HG03108 (cell line): ENCODE results near the gene CFAP61.
"Not testable (repeated sequence)": the region's sequence is repeated elsewhere in the genome, so short reads cannot be mapped to it uniquely, and the experiment has no call there.

ENCODE experiments used
- ATAC-seq: cut with Tn5 transposase; IDR thresholded peaks from one replicate; pipeline ENCODE4 v1.9.1; 2021; ENCODE audit warnings: moderate library complexity; ENCODE audit not compliant: unreplicated experiment

The CFAP61 gene

DNA sequence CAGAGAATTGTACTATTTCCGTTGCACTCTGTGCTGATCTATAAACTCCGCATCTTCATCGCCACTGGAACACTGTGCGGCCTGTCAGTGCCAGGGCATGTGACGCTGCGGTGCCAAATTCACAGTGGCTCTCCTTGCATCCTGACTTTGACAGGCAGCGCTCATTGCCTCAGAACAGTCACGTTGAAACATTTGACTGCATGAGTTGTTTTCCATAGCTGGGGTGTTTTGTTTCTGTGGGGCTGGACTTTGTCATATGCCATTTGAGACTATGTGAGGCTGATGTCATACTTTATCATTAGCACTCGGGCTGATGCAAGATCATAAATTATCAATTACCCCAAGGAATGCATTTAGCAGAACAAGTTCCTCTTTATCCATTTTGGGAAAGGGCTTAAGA is 32.7 kb downstream of the CFAP61 start:
- no peak for ATAC-seq

DNA sequence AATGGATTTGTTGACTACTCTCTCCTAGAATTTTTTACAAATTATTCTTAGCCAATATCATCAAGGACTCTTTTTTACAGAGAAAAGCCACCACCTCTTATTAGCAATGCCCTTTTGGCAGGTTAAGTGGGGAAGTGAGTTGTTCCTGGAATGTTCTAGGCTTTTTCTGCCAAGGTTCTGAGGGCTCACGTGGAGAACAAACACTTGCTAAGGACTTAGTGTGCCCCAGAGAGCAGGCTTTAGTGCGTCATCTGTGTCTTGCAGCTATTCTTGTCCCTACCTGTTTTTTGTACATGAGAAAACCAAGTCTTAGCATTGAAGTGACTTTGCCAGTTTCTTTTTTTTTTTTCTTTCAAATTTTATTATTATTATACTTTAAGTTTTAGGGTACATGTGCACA is 33.5 kb downstream of the CFAP61 start:
- no peak for ATAC-seq

GRCh38 chr20:20089018-20089417 is 36.7 kb downstream of the CFAP61 start:
- no peak for ATAC-seq

GRCh38 chr20:20089939-20090338 is 37.6 kb downstream of the CFAP61 start:
- ATAC-seq = no peak

- ATAC-seq = no peak
Measured at GRCh38 chr20:20092827-20093226, 40.5 kb downstream of the CFAP61 start.

DNA sequence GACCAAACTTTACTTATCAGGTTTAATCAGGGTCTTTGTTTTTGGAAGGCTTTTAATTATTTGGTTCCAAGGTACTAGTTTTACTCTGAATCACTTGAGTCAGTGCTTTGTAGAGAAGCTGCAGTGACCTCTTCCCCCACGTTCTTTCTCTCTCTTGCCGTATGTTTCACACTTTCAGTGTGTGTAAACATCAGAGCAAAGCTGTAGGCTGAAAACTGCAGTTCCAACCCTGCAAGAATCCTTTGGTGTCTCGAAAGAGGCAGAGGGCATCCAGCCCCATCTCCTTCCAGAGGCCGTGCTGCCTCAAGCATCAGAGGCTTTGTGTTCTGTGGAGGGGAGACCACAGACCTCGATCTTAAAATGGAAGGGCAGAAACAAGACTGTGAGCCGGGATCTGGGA is 42.1 kb downstream of the CFAP61 start:
- ATAC-seq = no peak

DNA sequence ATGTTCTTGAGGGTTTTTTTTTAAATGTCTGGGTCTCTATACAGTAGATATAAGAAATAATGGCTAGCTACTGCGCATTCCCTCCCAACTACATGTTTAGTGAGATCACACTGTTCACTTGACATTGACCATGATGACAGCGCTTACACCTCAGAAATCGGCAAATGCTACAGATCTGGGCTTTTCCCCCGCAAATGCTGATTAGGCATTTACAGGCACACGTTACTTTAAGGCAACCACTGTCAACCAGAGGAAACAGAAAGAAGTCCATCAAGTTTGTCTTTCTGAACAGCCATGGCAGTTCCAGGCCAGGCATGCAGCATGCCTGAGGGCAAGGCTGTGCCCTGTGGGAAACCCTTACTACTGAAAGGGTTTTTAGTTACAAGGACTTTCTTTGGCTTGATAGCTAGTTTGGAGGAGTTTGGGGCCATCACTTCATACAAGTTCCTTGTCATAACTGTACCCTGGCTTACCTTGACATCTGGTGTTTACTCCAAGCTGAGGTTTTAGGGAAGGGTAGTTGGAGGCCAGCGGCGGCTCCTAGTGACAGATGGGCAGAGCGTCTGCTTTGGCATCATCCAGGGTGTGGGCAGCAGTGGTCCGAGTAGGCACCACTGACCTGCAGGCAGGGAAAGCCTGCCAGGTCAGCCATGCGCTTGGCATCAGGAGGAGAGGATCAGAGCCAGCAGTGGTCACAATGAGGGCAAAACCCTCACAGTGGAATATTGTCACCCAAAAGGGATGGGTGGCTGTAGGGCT is 43.0 kb downstream of the CFAP61 start:
- ATAC-seq = no peak

DNA sequence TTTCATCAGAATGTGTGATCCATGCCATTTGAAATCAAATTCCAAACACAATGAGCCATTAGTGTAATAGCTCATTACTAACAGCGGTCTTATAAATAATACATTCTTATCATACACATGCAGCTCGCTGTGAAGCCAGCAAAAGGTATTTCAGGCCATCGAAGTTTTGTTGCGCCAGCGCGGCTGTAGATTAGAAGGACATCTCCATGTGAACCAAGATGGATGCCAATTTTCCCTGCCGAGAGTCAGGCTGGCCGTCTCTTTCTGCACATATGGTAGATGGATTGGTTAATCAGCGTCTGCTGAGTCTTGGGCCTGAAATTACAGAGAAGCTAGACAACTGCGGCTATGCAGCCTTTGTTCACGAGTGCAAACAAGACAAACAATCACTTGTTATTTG is 44.1 kb downstream of the CFAP61 start:
- ATAC-seq = no peak

- ATAC-seq = no peak
Measured at GRCh38 chr20:20100881-20101280, 48.5 kb downstream of the CFAP61 start.

- no peak for ATAC-seq
Measured at GRCh38 chr20:20102163-20102562, 49.8 kb downstream of the CFAP61 start.

GRCh38 chr20:20102716-20103258 is 50.5 kb downstream of the CFAP61 start:
- ATAC-seq = no peak

DNA sequence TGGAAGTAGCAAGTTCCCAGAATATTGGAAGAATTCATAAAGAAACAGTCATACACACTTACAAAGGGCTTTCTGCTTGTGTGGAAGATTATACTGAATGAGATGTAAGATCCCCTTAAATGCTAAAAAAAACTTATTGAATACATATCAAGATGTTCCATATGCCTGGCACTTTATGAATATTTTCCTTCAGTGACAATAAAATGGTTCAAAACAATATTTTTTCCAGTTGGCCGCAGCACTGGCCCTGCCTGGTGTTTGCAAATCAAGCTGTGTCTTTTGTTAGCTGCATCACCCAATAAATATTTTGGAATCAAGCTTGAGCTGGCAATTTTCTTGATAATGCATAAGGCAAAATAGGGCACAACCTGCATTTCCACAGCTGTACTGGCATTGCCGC is 51.2 kb downstream of the CFAP61 start:
- no peak for ATAC-seq

- not testable (repeated sequence) for ATAC-seq
Measured at GRCh38 chr20:20123187-20123586, 70.9 kb downstream of the CFAP61 start.

- no peak for ATAC-seq
Measured at GRCh38 chr20:20130399-20130798, 78.1 kb downstream of the CFAP61 start.

DNA sequence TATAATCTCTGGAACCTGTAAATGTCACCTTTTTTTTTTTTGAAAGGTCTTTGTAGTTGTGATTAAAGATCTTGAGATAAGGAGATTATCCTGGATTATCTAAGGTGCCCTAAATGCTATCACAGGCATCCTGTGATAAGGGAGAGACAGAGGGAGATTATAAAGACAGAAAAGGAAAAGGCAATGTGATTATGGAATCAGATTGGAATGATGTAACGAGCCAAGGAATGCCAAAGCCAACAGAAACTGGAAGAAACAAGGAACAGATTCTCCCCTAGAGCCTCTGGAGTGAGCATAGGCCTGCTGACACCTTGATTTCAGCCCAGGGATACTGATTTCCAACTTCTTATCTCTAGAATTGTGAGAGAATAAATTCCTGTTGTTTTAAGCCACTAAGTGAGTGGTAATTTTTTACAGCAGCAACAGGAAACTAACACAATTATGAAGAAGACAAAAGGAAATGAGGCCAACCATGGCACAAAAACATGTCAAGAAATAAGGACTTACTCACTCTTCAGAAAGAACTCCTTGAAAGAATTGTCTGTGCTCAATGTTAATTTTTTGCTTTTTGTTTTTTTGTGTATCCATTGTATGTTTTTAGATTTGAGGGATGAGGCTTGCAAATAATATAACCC is 82.7 kb downstream of the CFAP61 start:
- ATAC-seq = no peak

GRCh38 chr20:20136313-20136712 is 84.0 kb downstream of the CFAP61 start:
- no peak for ATAC-seq

- ATAC-seq = no peak
Measured at GRCh38 chr20:20137851-20138250, 85.5 kb downstream of the CFAP61 start.

- no peak for ATAC-seq
Measured at GRCh38 chr20:20138301-20139064, 86.2 kb downstream of the CFAP61 start.

GRCh38 chr20:20139403-20139802 is 87.1 kb downstream of the CFAP61 start:
- ATAC-seq = no peak

DNA sequence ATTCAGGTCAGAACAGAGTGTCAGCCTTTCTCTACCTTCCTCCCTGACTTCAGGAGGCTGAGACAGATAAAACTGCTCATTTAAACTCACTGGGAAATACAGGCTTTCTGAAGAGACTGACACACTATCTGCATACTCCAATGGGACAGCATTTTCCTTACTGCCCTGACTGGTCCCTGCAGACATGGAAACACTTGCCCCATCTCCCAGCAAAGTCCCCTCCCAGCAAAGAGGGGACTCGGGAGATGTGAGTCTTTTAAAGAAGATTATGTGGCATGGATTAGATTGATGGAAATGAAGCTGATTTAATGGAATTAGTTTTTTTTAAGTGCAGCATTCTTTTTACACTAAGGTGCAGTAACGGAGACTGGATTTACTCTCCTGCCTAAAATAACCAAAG is 90.8 kb downstream of the CFAP61 start:
- no peak for ATAC-seq

GRCh38 chr20:20143646-20144045 is 91.3 kb downstream of the CFAP61 start:
- no peak for ATAC-seq

DNA sequence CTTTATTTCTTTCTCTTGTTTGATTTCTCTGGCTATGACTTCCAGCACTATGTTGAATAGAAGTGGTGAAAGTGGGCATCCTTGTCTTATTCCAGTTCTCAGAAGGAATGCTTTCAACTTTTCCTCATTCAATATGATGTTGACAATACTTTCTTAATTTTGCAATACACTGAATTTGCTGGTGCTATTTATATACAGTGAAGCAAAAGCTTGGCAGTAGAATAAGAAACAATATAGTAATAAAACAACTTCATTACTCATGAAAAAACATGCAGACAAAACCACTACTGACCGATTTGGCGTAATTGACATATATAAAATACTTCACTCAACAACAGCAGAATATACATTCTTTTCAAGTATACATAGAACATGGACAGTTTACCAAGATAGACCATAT is 96.4 kb downstream of the CFAP61 start:
- ATAC-seq = no peak
